ENCODE results near the gene PLA2G4C.
"Not testable (repeated sequence)": the region's sequence is repeated elsewhere in the genome, so short reads cannot be mapped to it uniquely, and the experiment has no call there.

PLA2G4C gene

DNA sequence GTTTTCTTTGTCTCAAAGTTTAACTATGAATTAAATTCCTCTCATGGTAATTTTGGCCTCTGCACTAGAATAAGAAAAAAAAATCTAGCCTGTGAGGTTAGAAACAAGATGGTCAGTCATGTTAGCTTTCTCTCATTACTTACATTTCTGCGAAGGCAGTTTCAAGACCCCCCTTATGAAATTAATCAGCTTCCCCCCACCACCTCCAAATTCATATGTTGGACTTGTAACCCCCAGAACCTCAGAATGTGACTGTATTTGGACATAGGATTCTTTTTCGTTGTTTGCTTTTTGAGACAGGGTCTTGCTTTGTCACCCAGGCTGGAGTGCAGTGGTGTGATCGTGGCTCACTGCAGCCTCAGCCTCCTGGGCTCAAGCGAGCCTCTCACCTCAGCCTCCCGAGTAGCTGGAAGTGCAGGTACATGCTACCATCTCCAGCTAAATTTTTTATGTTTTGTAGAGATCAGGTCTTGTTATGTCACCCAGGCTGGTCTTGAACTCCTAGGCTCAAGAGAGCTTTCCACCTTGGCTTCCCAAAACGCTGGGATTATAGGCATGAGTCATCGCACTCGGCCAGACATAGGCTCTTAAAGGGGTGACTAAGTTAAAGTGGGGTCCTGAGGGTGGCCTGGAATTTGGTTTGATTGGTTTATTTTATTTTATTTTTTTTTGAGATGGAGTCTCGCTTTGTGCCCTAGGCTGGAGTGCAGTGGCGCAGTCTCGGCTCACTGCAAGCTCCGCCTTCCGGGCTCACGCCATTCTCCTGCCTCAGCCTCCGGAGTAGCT lies 1.4 kb downstream of the PLA2G4C start:
- no peak for DNase-seq (ENCODE audit: low read depth)

DNA sequence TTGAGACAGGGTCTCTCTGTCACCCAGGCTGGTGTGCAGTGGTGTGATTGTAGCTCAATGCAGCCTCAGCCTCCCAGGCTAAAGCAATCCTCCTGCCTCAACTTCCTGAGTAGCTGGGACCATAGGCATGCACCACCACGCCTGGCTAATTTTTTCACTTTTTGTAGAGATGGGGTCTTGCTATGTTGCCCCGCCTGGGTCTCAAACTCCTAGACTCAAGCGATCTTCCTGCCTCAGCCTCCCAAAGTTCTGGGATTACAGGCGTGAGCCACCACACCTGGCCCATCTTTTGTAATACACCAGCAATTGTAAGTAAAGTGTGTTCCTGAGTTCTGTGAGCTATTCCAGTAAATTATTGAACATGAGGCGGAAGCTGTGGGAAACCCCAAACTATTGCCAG lies 6.7 kb downstream of the PLA2G4C start:
- DNase-seq (ENCODE audit: low read depth), result no peak

DNA sequence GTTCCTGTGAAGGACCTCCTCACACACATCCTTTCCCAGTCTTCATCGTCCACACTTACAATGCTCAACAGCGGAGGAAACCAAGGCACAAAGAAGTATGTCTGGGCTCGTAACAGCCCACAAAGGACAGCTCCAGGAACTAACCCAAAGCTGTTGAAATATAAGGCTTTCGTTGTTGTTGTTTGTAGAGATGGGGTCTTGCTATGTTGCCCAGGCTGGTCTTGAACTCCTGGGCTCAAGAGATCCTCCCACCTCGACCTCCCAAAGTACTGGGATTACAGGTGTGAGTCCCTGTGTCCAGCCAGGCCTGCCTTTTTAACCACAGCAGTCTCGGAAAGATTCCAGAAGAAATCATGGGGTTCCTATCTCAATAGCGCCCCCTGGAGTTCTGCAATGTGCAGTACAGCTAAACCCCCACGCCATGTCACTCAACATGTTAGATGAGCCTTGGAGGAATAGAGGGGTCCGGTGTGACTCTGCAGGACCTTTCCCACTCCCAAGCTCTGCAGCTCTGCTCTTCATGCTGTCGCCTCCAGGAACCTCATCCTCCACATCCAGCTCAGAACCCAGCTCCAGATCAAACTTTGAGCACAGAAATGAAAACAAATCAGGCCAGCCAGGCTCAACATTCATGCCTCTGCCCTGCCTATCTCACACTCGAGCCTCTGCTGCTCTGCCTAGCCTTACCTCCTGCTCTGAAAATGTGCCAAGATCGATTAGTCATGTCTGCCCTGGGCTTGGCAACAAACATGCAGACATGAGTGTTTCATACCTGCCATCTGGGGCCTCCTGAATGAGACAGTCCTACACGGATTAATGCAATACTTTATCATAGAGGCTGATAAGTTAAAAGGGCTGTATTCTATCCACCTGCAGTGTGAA lies 7.5 kb downstream of the PLA2G4C start:
- no peak for DNase-seq (ENCODE audit: low read depth)

DNA sequence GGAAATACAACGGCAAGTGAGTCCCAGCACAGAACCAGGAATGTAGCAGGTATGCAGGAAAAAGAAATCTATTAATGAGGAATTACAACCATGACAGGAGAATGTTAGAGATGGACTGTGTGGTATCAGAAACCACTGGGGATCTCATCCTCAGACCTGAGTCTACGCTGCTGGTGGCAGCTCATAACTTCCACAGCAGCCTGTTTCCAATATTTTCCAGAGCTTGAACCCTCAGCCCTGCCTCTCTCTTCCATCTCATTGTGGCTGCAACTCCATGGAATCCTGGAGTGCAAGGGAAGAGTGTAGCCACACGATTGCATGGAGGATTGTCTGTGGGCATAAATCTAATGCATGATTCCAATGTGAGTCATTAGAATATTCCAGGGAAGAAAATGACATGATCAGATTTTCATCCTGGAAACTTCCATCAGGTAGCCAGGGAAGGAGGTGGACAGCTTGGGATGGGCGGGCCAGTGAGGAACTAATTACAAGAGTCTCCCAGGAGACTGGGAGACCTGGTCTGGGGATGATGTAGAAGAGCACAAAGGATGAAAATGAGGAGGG lies 14.9 kb downstream of the PLA2G4C start:
- no peak for DNase-seq (ENCODE audit: low read depth)

DNA sequence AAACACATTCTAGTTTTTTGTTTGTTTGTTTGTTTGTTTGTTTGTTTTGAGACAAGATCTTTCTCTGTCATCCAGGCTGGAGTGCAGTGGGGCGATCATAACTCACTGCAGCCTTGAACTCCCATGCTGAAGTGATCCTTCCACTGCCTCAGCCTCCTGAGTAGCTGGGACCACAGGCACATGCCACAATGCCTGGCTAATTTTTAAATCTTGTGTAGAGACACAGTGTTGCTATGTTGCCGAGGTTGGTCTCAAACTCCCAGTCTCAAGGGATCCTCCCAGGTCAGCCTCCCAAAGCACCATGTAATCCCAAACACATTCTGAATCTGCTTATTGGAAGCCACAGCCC lies 15.8 kb downstream of the PLA2G4C start:
- no peak for DNase-seq (ENCODE audit: low read depth)

DNA sequence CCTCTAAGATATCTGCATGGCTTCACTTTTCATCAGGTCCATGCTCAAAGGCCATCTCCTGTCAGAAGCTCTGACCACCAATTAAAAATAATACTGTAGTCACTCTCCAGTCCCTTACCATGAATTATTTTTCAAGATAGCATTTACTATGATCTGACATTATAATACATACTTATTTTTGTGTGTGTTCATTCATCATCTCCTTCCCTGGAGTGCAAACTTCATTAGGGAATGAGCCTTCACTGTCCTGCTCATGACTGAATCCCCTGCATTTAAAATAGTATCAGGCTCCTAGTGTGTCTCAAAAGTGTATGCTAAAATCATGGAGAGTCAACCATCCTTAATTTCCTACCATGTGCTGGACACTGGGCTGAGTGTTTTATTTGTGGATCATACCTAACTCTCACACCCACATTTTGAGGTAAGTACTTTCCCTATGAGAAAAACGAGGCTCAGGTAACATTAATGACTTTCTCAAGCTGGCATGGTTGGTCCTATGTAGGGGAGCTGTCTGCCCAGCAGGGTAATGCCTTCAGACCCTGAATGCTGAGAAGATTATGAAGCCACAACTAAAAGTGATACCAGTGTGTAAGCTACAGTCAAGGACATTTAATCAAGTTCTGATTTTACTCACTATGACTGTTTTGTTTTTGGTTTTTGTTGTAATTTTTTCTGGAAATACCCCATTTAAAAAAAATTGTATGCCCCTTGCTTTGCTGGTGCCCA lies 16.3 kb downstream of the PLA2G4C start:
- DNase-seq (ENCODE audit: low read depth), result no peak

DNA sequence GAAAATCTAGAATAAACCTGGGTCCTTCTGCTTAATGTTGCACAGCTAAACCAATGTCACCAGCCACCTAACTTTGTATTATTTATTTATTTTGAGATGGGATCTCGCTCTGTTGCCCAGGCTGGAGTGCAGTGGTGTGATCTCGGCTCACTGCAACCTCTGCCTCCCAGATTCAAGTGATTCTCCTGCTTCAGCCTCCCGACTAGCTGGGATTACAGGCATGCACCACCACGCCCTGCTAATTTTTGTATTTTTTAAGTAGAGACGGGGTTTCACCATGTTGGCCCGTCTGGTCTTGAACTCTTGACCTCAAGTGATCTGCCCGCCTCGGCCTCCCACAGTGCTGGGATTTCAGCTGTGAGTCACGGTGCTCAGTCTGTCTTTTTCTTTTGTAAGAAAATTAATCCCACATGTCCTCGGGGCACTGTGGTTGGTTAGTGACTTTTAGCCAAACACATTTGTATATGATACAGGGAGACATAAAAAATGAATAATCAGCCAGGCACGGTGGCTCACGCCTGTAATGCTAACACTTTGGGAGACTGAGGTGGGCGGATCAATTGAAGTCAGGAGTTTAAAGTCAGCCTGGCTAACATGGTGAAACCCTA lies 19.4 kb downstream of the PLA2G4C start:
- peak; percentile 96 for DNase-seq (ENCODE audit: low read depth)

DNA sequence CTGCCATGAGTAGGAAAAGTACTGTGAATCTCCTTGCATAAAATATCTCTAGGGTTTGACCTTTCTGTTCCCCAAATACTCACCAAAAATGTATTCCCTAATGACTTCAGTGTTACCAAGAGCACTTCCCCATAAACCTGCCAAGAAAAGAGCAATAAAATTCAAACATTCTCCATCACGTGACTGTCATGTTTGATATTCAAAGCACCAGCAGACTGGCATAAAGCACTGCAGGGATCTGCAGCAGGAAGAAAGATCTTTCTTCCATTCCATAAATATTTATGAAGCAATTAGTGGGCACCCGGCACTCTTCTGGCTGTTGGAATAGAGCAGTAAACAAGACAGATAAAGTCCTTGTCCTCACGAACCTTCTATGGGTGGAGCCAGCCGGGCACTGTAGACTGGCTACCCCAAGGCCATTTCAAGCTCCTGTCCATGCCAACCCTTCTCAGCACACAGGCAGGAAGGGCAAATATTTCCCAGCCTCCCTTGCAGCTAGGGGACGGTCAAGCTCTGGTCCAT lies 20.3 kb downstream of the PLA2G4C start:
- DNase-seq (ENCODE audit: low read depth), result peak; percentile 97

DNA sequence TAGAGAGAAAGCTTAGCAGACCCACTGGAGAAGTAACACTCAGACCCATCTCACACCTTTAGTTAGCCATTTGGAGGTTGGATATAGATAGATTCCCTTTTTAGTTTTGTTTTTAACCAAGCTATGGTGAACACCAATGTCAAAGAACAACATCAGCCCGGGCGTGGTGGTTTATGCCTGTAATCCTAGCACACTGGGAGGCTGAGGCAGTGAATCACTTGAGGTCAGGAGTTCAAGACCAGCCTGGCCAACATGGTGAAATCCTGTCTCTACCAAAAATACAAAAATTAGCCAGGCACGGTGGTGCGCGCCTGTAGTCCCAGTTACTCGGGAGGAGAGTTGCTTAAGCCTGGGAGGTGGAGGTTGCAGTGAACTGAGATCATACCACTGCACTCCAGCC lies 21.6 kb downstream of the PLA2G4C start:
- DNase-seq (ENCODE audit: low read depth), result not testable (repeated sequence)

DNA sequence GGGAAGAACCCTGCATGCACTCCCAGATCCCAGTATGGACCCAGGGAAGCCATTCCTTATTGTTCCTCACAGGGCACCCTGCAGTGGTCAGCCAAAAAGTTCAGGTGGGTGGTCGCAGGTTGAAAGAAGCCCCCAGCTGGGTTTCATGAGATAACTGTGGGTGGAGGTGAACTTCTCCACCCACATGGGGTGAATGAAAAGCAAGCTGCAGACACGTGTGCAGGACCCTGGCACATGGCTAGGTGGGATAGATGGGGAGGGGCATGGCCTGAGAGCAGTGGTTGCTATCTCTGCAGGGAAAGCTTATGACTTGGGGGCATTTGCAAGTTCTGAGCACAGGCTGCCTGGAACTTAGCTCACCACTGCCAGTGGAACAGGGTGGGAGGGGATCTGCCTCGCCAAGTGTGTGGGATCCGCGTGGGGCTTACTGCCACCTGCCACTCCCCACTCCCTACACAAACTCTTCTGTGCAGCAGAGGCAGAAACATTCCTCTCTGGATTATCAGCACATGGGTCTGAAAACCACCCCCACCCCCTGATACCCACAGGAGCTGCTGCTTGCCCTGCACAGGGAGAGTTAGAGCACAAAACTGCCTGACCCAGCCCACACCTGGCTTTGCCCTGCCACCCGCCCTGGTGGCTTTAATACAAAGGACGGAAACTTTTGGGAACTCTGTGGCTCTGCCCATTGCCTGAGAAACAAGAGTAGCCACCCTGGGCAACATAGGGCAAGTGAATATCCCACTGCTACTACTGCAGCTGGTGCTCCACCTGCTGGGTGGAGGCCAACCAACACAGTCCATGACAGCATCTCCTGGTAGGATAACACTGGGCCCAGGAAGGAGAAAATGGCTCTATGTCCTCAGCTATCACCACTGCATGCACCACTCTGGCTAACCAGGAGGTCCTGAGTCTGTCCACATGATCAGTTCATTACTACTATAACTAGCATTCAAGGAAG lies 24.4 kb downstream of the PLA2G4C start:
- no peak for DNase-seq (ENCODE audit: low read depth)

DNA sequence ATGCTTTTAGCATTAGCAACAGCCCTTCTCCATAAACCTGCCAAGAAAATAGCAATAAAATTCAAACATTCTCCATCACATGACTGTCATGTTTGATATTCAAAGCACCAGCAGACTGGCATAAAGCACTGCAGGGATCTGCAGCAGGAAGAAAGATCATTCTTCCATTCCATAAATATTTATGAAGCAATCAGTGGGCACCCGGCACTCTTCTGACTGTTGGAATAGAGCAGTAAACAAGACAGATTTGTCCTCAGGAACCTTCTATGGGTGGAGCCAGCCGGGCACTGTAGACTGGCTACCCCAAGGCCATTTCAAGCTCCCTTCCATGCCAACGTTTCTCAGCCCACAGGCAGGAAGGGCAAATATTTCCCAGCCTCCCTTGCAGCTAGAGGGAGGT lies 25.5 kb downstream of the PLA2G4C start:
- no peak for DNase-seq (ENCODE audit: low read depth)

DNA sequence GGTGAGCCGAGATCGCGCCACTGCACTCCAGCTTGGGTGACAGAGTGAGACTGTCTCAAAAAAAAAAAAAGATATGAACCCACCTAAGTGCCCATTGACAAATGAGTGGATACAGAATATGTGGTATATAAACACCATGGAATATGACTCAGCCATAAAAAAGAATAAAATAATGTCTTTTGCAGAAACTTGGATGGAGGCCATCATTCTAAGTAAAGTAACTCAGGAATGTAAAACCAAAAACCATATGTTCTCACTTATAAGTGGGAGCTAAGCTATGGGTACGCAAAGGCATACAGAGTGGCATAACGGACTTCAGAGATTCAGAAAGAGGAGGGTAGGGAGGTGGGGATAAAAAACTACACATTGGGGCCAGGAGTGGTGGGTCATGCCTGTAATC lies 29.5 kb downstream of the PLA2G4C start:
- DNase-seq (ENCODE audit: low read depth), result no peak

DNA sequence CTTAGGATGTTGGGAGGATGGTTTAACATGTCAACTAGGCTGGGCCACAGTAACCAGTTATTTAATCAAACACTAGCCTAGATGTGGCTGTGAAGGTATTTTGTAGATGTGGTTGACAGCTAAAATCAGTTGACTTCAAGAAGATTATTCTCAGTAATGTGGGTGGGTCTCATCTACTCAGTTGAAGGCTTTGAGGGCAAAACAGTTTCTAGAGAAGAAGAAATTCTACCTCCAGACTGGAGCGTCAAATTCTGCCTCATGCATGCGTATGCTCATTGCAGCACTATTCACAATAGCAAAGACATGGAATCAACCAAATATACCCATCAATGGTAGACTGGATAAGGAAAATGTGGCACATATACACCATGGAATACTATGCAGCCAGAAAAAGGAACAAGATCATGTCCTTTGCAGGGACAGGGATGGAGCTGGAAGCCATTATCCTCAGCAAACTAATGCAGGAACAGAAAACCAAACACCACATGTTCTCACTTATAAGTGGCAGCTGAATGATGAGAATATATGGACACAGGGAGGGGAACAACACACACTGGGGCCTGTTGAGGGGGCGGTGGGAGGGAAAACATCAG lies 40.3 kb downstream of the PLA2G4C start:
- DNase-seq (ENCODE audit: low read depth), result not testable (repeated sequence)

DNA sequence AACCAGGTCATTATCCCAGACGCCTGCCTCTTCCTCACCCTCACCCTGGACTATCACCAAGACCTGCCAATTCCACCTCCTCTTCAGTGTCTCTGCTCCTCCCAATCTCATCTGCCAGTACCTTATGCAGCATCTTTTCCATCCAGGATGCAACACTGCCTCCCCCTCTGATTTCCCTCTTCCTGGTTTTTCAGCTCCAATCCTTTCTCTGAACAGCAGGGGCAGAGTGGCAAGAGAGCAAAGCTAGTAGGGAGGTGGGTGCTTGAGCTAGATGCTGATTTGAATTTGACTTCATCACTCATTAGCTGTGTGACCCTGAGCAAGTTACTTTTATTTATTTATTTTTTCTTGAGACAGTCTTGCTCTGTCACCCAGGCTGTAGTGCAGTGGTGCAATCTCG lies 41.2 kb downstream of the PLA2G4C start:
- no peak for DNase-seq (ENCODE audit: low read depth)

DNA sequence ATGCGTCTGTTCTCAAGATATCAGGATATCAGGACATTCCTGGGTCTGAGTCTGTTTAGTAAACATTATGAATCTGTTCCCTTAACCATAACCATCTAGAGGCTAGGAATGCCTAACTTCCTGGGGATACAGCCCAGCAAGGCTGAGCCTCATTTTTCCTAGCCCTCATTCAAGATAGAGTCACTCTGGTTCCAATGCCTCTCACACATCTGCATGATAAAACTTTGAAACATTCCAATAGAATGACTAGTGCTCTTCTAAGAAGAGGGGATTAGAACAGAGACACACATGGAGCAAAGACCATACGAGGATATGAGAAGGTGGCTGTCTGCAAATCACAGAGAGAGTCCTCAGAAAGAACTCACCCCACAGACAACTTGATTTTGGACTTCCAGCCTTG lies 46.1 kb downstream of the PLA2G4C start:
- DNase-seq (ENCODE audit: low read depth), result no peak

DNA sequence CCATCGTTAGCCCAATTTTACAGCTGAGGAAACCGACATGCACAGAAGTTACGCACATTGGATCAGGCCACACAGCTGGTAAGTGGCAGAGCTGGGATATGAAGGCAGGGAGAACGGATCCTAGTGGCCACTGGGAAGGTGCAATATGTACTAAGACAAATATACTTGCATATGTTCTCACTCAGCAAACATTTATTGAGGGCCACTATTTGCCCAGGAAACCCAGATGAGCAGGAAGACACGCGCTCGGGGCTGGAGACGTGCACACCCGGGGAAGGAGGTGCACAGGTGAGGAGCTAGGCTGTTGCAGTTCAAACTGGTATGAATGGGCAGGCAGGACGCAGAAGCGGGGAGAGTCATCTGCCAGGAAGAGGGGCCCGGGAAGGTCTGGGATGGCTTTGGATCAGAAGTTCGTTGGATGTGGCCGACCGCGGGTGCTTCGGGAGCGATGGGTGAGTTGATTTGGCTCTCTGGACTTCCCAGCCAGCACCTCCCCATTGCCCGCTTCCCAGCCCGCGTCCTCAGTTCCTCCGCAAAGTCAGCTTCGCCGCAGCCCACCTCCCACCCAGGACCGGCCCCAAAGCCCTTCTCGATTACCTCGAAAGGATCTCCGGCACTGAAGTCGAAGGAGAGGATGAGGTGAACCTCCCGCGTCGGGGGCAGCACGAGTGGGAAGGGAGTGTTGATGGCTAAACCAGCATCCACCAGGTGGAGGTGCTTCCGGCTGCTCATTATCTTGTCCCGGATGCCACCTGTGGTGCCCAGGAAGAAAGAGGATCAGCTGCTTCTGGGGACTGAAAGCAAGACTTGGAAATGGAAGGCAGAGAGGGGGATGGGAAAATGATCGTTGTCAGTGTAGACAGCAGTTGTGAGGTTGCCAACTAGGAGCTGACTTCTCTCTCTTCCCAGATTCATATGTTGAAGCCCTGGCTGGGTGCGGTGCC lies 48.9 kb downstream of the PLA2G4C start:
- no peak for DNase-seq (ENCODE audit: low read depth)

DNA sequence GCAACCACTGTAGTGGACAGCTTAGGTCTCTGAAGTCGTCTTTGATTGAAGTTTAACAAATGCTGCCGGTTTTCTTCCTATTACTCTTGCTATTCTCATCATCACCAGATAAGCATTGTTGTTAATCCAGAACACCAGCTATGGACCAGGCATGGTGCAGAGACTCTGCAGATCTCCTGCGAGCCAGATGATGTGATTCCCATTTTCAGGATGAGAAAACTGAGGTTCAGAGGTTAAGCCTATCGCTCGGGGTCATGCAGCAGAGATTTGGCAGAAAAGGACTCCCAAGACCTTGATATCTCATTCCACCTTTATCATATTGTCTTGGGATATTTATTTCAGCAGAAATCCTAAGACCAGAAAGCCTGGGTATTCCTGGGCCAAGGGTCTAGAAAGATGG lies 50.2 kb downstream of the PLA2G4C start:
- DNase-seq (ENCODE audit: low read depth), result no peak

DNA sequence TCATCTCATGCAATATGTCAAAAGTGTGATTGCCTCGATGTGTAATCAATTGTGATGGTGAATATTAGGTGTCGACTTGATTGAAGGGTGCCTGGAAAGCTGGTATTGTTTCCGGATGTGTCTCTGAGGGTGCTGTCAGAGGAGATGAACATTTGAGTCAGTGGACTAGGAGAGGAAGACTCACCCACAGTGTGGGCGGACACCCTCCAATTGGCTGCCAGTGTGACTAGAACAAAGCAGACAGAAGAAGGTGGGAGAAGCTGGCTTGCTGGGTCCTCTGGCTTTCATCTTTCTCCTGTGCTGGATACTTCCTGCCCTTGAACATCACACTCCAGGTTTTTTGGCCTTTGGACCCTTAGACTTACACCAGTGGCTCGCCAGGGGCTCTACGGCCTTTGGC lies 51.3 kb downstream of the PLA2G4C start:
- DNase-seq (ENCODE audit: low read depth), result no peak

DNA sequence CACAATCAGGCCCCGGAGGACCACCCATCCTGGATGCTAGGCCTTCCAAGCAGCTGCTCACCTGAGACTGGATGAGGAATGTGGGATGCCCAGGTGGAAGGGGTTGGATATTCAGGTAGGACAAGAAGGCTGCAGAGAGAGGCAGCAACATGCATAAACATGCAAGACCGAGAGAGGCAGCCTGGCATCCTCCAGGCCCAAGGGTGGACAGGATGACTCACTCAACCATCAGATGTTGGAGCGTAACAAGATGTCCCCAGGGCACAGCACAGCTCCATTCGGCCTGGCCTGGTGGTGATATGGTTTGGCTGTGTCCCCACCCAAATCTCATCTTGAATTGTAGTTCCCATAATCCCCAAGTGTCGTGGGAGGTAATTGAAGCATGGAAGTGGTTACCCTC lies 56.8 kb downstream of the PLA2G4C start:
- DNase-seq (ENCODE audit: low read depth), result no peak
